NT2/D1 (cell line): Measurements from ENCODE around the gene RPL28.

Source experiments
- DNase-seq: peaks from one replicate; pipeline ENCODE4 v3.0.0-alpha.2; 2011; ENCODE audit warnings: low read depth, low spot score
- H3K27me3 ChIP-seq: 2 replicates; pipeline ENCODE4 v1.6.0; 2011; ENCODE audit warnings: mild to moderate bottlenecking; ENCODE audit not compliant: insufficient read length, insufficient read depth
- H3K36me3 ChIP-seq: 2 replicates; pipeline ENCODE4 v1.6.1; 2011; ENCODE audit warnings: mild to moderate bottlenecking, low read length, mixed read lengths; ENCODE audit not compliant: insufficient read depth, insufficient read length
- H3K4me1 ChIP-seq: 2 replicates; pipeline ENCODE4 v1.5.1; 2011; ENCODE audit not compliant: insufficient read depth, insufficient read length
- H3K4me3 ChIP-seq: 2 replicates; pipeline ENCODE4 v1.5.1; 2011; ENCODE audit warnings: low read depth; ENCODE audit not compliant: insufficient read length
- H3K9ac ChIP-seq: 2 replicates; pipeline ENCODE4 v1.6.0; 2011; ENCODE audit warnings: low read depth; ENCODE audit not compliant: insufficient read length
- H3K9me3 ChIP-seq: 2 replicates; pipeline ENCODE4 v1.5.1; 2011; ENCODE audit warnings: mild to moderate bottlenecking, low read length; ENCODE audit not compliant: insufficient read depth
- SUZ12 ChIP-seq: IDR thresholded peaks from 2 replicates; pipeline ENCODE4 v1.6.1; 2011; ENCODE audit not compliant: insufficient read length, insufficient read depth; ENCODE audit errors: extremely low read depth
- YY1 ChIP-seq: IDR thresholded peaks from 2 replicates; pipeline ENCODE4 v1.6.1; 2011; ENCODE audit not compliant: insufficient read length, insufficient read depth
- ZNF274 ChIP-seq: IDR thresholded peaks from 2 replicates; pipeline ENCODE4 v1.6.1; 2011; ENCODE audit warnings: mild to moderate bottlenecking, low read depth, low read length

RPL28 gene

GRCh38 chr19:55384920-55385723 is 610 bp upstream of the RPL28 start:
- Histone ChIP-seq H3K4me3 (peak overlapping the region; percentile 97), H3K9me3 (no peaks in the 10 kb centered on the region), H3K36me3 (peaks cover 42% of the 10 kb centered on the region), H3K4me1 (peaks cover 31% of the 10 kb centered on the region), H3K27me3 (peaks cover 12% of the 10 kb centered on the region), H3K9ac (peak overlapping the region; percentile 99)
- TF ChIP-seq YY1 = no peak
- TF ChIP-seq SUZ12 = no peak
- TF ChIP-seq ZNF274 = no peak
- peak; percentile 82 for DNase-seq

- TF ChIP-seq YY1 (no peak), SUZ12 (no peak), ZNF274 (no peak)
- Histone ChIP-seq H3K4me3 (peak overlapping the region; percentile 97), H3K27me3 (peaks cover 12% of the 10 kb centered on the region), H3K9ac (peak overlapping the region; percentile 99), H3K4me1 (peaks cover 36% of the 10 kb centered on the region), H3K9me3 (no peaks in the 10 kb centered on the region), H3K36me3 (peaks cover 56% of the 10 kb centered on the region)
- no peak for DNase-seq
These were observed 800 bp downstream of the RPL28 start for GRCh38 chr19:55386493-55386971.

- peaks cover 56% of the 10 kb centered on the region for H3K36me3 ChIP-seq
These were observed 2.2 kb downstream of the RPL28 start for GRCh38 chr19:55387736-55388497.

DNA sequence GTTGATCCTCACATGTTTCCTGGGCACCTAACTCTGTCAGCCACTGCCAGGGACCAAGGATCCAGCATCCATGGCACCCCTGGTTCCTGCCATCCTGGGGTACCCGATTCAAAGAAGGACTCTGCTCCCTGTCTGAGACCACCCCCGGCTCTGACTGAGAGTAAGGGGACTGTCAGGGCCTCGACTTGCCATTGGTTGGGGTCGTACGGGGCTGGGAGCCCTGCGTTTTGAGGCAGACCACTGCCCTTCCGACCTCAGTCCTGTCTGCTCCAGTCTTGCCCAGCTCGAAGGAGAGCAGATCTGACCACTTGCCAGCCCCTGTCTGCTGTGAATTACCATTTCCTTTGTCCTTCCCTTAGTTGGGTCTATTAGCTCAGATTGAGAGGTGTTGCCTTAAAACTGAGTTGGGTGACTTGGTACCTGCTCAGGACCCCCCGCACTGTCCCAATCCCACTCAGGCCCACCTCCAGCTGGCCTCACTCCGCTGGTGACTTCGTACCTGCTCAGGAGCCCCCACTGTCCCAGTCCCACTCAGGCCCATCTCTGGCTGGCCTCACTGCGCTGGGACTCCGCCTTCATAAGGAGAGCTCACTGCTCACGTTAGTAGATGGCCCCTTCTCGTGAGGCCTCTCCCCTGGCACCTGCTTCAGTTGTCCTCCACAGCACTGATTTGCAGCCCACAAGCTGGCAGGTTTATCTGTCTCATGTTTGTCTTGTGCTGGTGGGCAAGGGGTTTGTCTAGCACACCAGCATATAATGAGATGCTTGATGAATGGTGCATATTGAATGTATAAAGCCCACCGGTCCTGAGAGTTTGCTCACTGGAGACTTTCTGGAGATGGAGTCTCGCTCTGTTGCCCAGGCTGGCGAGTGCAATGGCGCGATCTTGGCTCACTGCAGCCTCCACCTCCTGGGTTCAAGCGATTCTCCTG is 3.9 kb downstream of the RPL28 start:
- peaks cover 56% of the 10 kb centered on the region for H3K36me3 ChIP-seq
- TF ChIP-seq ZNF274 = no peak
- no peak for DNase-seq
- H3K9me3 ChIP-seq = no peaks in the 10 kb centered on the region
- no peaks in the 10 kb centered on the region for H3K27me3 ChIP-seq
- H3K4me3 ChIP-seq = peak overlapping the region; percentile 6
- H3K4me1 ChIP-seq = peaks cover 41% of the 10 kb centered on the region
- peak overlapping the region; percentile 71 for H3K9ac ChIP-seq

More at GRCh38 chr19:55387736-55388497, 2.2 kb downstream of the RPL28 start:
- no peak for DNase-seq
- TF ChIP-seq YY1 (no peak), ZNF274 (no peak), SUZ12 (no peak)
- Histone ChIP-seq H3K9me3 (no peaks in the 10 kb centered on the region), H3K27me3 (peaks cover under 1% of the 10 kb centered on the region), H3K9ac (peak overlapping the region; percentile 99), H3K4me3 (peak overlapping the region; percentile 97), H3K4me1 (peaks cover 43% of the 10 kb centered on the region)

DNA sequence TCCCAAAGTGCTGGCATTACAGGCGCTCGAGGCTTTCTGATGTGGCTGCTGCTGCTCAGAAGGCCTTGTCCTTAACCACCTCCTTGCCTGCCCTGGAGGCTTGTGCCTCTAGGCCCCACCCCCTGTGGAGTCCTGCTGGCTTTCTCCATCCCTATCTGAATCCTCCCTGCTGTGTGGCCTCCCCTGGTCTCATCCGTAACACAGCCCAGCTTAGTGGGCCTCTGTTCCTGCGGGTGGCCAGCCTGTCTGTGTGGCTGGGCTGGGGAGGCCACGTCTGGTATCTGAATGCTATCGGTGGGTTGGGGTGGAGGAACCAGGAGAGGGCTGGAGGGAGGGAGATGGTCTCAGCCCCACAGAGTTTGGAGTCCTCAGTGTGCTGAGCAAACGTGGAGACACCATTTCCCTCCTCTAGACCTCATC is 4.7 kb downstream of the RPL28 start:
- H3K27me3 ChIP-seq = no peaks in the 10 kb centered on the region
- no peak for TF ChIP-seq ZNF274
- no peak overlapping the region for H3K4me3 ChIP-seq
- H3K36me3 ChIP-seq = peaks cover 56% of the 10 kb centered on the region
- peak overlapping the region; percentile 42 for H3K9ac ChIP-seq
- peaks cover 39% of the 10 kb centered on the region for H3K4me1 ChIP-seq
- H3K9me3 ChIP-seq = no peaks in the 10 kb centered on the region
- no peak for DNase-seq

DNA sequence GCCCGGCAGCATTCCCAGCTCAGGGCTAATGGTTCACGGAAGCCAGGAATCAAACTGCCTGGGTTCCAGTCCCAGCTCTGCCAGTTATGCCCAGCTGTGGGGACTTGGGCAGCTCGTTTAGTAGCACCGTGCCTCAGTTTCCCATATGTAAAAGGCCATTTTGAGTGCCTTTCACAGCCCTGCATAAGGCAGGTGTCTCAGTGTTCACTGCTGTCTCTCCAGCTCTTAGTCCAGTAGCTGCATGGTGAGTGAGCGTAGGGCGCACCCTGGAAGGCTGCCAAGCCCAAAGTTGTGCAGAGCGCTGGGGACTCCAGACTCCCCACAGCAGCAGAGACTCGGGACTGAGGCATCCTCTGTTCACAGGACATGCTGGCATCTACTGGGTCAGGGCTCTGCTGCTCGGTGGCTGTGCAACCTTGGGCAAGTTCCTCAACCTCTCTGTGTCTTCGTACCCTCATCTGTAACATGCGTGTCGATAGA is 5.5 kb downstream of the RPL28 start:
- peaks cover 52% of the 10 kb centered on the region for H3K36me3 ChIP-seq
- TF ChIP-seq SUZ12 (no peak), YY1 (no peak), ZNF274 (no peak)
- DNase-seq = no peak
- no peaks in the 10 kb centered on the region for H3K27me3 ChIP-seq
- no peak overlapping the region for H3K9ac ChIP-seq
- peaks cover 39% of the 10 kb centered on the region for H3K4me1 ChIP-seq
- H3K9me3 ChIP-seq = no peaks in the 10 kb centered on the region
- no peak overlapping the region for H3K4me3 ChIP-seq
